Measurements from ENCODE around the gene SNRPD2. TPM values are rescaled to one million over a fixed set of nuclear protein-coding genes. Genes with fewer than 3 reads are reported as not detected.
"Not testable (repeated sequence)": the region's sequence is repeated elsewhere in the genome, so short reads cannot be mapped to it uniquely, and the experiment has no call there.

SNRPD2 gene
- total RNA-seq, 4 donors from 2014 or later = 136 to 167 (median 144) TPM

GRCh38 chr19:45730368-45731288, 38.9 kb upstream of the SNRPD2 start, which contains the start of gene FBXO46:
TSS of gene FBXO46 (minus strand) at chr19:45730896. CDS start at chr19:45713495, 17,401 bp downstream.
- TF ChIP-seq POLR2A (IDR thresholded peaks at IDR 0.05) (peak; percentile 52 to 82), CTCF (IDR thresholded peaks at IDR 0.05 in 4 of 5, conservative IDR thresholded peaks at IDR 0.05 in 1 of 5) (no peak)
- Histone ChIP-seq H3K4me1 (peaks cover 9 to 10% of the 10 kb centered on the region in 2 donors), H3K27me3 (no peaks in the 10 kb centered on the region), H3K27ac (peak within 1 kb of the TSS; percentile 83 to 90 (median 87)), H3K4me3 (peak within 1 kb of the TSS; percentile 85 to 98 (median 92)), H3K9me3 (no peaks in the 10 kb centered on the region), H3K36me3 (no peaks in the 10 kb centered on the region)
- ATAC-seq (peak; percentile 99 to 100), DNase-seq (peak; percentile 95 to 97)
- in situ Hi-C loops (cut with MboI; ENCODE audit: low sequenced_read_pairs in 4 of 4) = no loop called here
- intact Hi-C loops (cut with DNase I; ENCODE audit: low total_unique reads) = loop anchor here (1.0 to 5.0 kb wide), 3 partner anchors 13 to 37 kb away; partner anchors contain the start of gene SIX5

DNA sequence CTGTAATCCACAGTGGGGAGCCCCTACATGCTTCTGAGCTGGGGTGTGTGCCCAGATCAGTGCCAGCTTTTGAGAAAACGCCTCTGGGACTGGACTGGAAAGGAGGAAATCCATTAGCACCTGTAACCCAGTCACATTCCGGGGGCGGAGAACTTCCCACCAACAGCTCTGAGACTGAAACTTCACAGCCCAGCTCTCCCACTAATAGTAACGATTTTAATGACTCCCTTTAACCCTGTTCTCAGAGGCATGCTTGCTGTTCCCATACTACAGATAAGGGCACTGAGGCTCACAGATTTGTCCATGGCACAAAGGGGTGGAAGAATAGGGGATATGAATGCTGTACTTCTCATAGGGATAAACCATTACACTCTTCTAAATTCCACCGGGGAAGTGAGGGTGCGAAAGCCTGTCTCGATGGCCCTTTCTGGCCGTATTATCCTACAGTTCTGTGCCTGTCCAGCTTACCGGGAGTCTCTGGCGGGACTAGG, 38.1 kb upstream of the SNRPD2 start:
- no peaks in the 10 kb centered on the region for H3K36me3 ChIP-seq
- peak overlapping the region; percentile 83 to 90 (median 87) for H3K27ac ChIP-seq
- H3K4me1 ChIP-seq = peaks cover 9 to 10% of the 10 kb centered on the region in 2 donors
- in situ Hi-C loops (cut with MboI; ENCODE audit: low sequenced_read_pairs in 4 of 4) = no loop called here
- ATAC-seq = no peak
- peak overlapping the region; percentile 85 to 98 (median 92) for H3K4me3 ChIP-seq
- DNase-seq = no peak
- no peaks in the 10 kb centered on the region for H3K9me3 ChIP-seq
- intact Hi-C loops (cut with DNase I; ENCODE audit: low total_unique reads) = loop anchor here (1.0 to 5.0 kb wide), 3 partner anchors 13 to 37 kb away; partner anchors contain the start of gene SIX5
- TF ChIP-seq CTCF (IDR thresholded peaks at IDR 0.05 in 4 of 5, conservative IDR thresholded peaks at IDR 0.05 in 1 of 5) = no peak
- TF ChIP-seq POLR2A (IDR thresholded peaks at IDR 0.05) = no peak
- H3K27me3 ChIP-seq = no peaks in the 10 kb centered on the region

GRCh38 chr19:45728683-45729082, 36.9 kb upstream of the SNRPD2 start:
- H3K27ac ChIP-seq; H3K4me3 ChIP-seq; H3K36me3 ChIP-seq; H3K9me3 ChIP-seq; DNase-seq; in situ Hi-C loops (cut with MboI; ENCODE audit: low sequenced_read_pairs in 4 of 4); H3K27me3 ChIP-seq; H3K4me1 ChIP-seq; ATAC-seq; intact Hi-C loops (cut with DNase I; ENCODE audit: low total_unique reads): not testable (repeated sequence)

GRCh38 chr19:45720065-45720464, 28.3 kb upstream of the SNRPD2 start:
- intact Hi-C loops (cut with DNase I; ENCODE audit: low total_unique reads); H3K4me3 ChIP-seq; H3K27ac ChIP-seq; H3K9me3 ChIP-seq; in situ Hi-C loops (cut with MboI; ENCODE audit: low sequenced_read_pairs in 4 of 4); H3K36me3 ChIP-seq; DNase-seq; ATAC-seq; H3K27me3 ChIP-seq: not testable (repeated sequence)
- H3K4me1 ChIP-seq = peaks cover 16 to 17% of the 10 kb centered on the region in 2 donors

- in situ Hi-C loops (cut with MboI; ENCODE audit: low sequenced_read_pairs in 4 of 4) = no loop called here
- DNase-seq (peak in 1 of 2 donors; percentile 56), ATAC-seq (peak; percentile 17 to 35)
- Histone ChIP-seq H3K27ac (peak overlapping the region; percentile 88 to 95 (median 92)), H3K4me1 (peaks cover 16 to 17% of the 10 kb centered on the region in 2 donors), H3K4me3 (peak overlapping the region; percentile 57 to 76 (median 66)), H3K9me3 (no peaks in the 10 kb centered on the region), H3K36me3 (no peaks in the 10 kb centered on the region), H3K27me3 (no peaks in the 10 kb centered on the region)
- intact Hi-C loops (cut with DNase I; ENCODE audit: low total_unique reads) = loop anchor here (1.0 to 10.0 kb wide), 7 partner anchors 12 to 913 kb away; partner anchors contain the start of genes BCAM, ERCC1, FBXO46 and QPCTL
- no peak for TF ChIP-seq POLR2A (IDR thresholded peaks at IDR 0.05)
- no peak for TF ChIP-seq CTCF (IDR thresholded peaks at IDR 0.05 in 4 of 5, conservative IDR thresholded peaks at IDR 0.05 in 1 of 5)
These were observed 26.4 kb upstream of the SNRPD2 start for GRCh38 chr19:45717983-45718650.
